Measurements from ENCODE around the gene E2F4.
A peak's percentile ranks its signal among the peaks of the same experiment; 100 is the strongest.

E2F4 gene

DNA sequence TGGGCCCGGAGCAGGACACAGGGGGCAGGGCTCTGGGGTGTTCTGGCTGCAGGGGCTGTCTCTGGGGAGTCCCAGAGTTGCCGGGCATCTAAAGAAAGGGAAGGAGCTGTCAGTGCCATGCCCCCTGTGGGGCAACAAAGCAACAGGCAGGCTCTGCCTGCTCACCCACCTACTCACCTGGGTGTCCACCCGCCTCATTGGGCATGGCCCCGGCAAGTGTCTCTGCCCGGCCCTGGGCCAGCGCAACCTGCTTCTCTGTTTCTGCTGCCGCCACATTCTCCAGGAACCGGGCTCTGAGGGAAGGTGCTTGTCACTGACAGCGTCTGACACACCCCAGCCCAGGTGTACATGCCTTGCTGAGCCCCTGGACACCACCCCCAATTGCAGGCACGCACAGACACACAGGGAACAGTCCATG is 42.2 kb downstream of the E2F4 start:
- DNase-seq (ENCODE audit: low read depth in 1 of 2, low spot score in 1 of 2): no peak
- in situ Hi-C loops (cut with HindIII; ENCODE audit: low pct_unique_long_range_greater_than_20kb, low sequenced_read_pairs): no loop called here

DNA sequence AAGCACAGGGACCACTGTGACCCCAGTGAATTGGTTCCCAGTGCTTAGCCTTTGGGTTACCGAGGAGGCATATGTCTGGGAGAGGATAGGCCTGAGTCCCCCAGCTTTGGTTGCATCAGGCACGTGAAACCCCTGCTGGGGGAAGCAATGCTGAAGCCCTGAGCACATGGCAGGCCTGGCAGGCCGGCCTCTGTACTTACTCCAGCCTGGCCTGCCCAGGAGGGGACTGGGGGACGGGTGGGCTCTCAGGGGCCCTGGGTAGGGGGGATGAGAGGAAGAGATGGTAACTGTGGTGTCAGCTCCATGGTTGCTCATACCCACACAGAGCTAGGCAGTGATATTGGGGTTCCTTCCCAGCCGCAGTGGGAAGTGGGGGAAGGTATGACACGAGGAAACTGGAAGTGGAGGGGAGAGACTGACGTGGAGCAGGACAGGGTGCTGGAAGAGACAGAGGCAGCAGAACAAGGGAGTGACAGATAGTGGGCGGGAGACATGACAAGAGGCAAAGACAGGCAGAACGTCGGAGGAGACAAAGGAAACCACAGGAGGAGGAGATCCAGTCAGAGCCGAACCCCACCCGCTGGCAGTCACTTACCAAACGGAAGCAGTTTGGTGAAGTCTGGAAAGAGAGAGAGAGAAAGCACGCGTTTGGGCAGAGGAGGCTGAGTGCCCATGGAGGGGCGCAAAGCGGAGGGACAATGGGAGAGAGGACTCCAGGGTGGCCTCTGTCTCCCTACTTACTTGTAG is 44.0 kb downstream of the E2F4 start:
- in situ Hi-C loops (cut with HindIII; ENCODE audit: low pct_unique_long_range_greater_than_20kb, low sequenced_read_pairs): no loop called here
- no peak for DNase-seq (ENCODE audit: low read depth in 1 of 2, low spot score in 1 of 2)
- TF ChIP-seq JUND (IDR thresholded peaks at IDR 0.05; ENCODE audit: low read depth): no peak

More for the DNA sequence above, 42.2 kb downstream of the E2F4 start:
- no peak for TF ChIP-seq JUND (IDR thresholded peaks at IDR 0.05; ENCODE audit: low read depth)

DNA sequence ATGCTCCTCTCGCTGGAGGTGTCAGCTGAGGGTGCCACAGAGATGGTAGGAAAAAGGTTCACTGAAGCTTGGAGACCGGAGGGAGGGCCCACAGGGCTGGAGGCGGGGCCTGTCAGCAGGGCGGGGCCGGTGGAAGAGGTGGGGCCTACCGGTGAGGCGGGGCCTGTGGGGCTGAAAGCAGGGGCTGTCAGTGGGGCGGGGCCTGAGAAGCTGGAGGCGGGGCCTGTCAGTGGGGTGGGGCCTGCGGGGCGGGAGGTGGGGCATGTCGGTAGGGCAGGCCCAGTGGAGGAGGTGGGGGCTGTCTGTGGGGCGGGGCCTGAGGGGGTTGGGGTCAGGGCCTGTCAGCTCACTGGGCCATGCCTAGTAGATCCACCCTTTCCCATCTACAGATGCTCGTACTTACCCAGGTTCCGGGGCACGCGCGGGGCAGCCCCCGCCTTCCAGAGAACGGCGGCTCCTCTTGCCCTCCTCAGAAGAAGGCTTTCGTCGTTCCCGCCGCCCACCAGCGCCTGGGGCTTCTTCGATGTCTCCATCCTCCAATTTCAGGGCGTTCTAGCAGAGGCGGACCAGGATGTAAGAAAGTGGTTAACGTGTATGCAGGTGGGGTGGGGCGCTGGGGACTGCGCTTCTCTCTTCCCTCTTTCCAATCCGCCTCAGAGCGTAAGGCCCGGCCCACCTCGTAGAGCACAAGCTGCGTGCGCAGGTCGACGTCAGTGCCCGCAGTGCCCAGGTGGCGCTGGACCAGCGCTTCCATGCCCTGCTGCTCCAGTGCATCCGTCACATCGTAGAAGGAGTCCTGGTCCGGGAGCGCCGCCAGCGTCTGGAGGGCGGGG is 44.8 kb downstream of the E2F4 start:
- no peak for TF ChIP-seq JUND (IDR thresholded peaks at IDR 0.05; ENCODE audit: low read depth)
- in situ Hi-C loops (cut with HindIII; ENCODE audit: low pct_unique_long_range_greater_than_20kb, low sequenced_read_pairs): no loop called here
- DNase-seq (ENCODE audit: low read depth in 1 of 2, low spot score in 1 of 2): peak; percentile 72 to 92

DNA sequence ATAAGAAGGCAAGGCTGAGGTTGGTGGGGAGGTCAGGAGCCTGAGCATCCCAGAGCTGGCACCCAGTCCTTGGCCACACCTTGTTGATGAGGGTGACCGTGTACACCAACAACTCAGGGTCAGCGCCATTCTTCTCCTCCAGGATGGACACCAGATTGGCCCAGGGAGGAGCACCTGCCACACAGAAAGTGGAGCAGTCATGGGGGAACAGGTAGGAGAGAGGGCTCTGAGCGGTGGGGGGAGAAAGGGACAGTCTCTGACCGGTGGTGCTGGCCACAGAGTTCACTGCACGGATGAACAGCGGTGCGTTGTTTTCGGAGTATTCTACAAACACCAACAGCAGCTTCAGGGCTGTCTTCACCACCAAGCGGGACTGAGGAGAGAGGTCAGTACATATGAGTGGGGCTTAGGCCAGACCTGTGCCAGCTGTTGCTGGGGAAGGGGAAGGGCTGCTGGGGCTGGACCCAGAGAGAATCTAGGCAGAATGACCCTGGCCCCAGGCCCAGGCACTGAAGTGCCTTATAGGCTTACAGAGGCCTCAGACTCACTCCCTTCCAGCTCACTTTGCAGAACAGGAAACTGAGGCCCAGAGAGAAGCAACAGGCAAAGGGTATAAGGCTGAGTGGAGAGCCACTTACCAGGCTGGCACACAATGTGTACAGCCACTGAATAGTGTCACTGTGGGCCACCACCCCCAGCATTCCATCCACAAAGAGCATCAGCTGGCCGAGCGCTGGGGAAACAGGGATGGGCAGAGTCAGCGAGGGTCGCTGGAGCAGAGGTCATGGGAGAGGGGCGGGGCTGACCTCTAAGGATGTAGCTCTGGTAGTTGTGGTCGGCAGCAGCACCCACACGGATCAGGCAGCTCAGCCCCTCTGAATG is 45.7 kb downstream of the E2F4 start:
- in situ Hi-C loops (cut with HindIII; ENCODE audit: low pct_unique_long_range_greater_than_20kb, low sequenced_read_pairs): no loop called here

DNA sequence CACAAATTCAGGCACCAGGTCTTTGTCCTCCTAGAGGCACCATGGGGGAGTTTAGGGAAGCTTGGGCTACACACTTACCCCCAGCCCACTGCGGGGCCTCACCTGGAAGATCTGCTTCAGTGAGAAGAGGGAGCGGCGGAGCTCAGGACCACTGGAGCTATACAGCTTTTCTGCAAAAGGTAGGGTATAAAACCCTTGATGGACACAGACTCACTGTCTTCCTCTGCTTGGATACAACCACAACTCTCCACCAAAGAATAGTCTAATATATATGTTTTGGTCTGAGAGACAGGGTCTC is 46.3 kb downstream of the E2F4 start:
- TF ChIP-seq JUND (IDR thresholded peaks at IDR 0.05; ENCODE audit: low read depth): no peak
- in situ Hi-C loops (cut with HindIII; ENCODE audit: low pct_unique_long_range_greater_than_20kb, low sequenced_read_pairs): no loop called here
- no peak for DNase-seq (ENCODE audit: low read depth in 1 of 2, low spot score in 1 of 2)

More for the DNA sequence above, 45.7 kb downstream of the E2F4 start:
- TF ChIP-seq JUND (IDR thresholded peaks at IDR 0.05; ENCODE audit: low read depth): no peak
- DNase-seq (ENCODE audit: low read depth in 1 of 2, low spot score in 1 of 2): no peak

DNA sequence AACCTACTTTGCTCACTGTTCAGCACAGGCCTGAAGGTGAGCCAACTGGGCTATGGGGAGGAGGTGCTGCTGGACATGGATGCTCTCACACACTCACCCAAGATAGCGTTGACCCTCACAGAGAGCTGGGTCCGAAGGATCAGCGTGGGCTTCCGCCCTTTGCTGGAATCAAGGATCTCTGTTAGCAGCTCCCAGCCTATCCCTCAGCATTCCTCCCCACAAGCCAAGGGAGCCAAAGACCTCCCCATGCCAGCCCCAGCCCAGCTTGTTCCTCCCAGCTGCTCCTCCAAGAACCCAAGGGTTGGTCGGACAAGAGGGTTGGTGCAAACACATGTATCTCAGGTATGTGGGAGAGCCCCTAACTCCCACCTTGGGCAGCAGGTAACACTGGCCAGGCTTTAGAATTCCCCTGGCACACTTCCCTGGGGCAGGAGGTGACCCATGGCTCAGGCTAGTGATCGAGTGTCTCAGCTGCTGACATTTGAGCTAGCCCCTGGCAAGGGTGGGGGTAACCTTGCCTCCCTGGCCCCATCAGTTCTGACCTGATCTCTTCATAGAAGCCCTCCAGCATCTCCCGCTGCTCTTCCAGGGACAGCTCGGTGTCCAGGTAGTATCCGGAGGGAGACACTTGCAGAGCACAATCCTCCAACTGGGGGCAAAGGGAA is 47.0 kb downstream of the E2F4 start:
- no peak for DNase-seq (ENCODE audit: low read depth in 1 of 2, low spot score in 1 of 2)
- in situ Hi-C loops (cut with HindIII; ENCODE audit: low pct_unique_long_range_greater_than_20kb, low sequenced_read_pairs): no loop called here
- no peak for TF ChIP-seq JUND (IDR thresholded peaks at IDR 0.05; ENCODE audit: low read depth)

DNA sequence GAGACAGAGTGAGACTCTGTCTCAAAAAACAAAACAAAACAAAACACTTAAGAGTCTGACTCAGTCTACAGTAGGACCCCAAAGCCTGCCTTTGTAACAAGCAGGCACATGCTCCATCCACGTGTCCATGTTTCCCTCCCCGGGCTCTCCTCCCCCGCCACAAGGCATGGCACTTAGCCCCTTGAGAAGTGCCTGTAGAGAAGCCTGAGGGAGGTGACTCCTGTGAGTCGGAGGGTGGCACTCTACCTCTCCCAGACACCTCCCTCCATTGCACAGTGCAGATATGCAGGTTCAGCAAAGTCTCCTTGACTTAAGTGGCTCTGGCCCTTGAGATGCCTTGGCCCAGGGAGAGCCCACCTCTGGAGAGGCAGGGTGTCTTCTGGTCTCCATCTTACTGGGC is 48.6 kb downstream of the E2F4 start:
- DNase-seq (ENCODE audit: low read depth in 1 of 2, low spot score in 1 of 2): no peak
- TF ChIP-seq JUND (IDR thresholded peaks at IDR 0.05; ENCODE audit: low read depth): no peak

DNA sequence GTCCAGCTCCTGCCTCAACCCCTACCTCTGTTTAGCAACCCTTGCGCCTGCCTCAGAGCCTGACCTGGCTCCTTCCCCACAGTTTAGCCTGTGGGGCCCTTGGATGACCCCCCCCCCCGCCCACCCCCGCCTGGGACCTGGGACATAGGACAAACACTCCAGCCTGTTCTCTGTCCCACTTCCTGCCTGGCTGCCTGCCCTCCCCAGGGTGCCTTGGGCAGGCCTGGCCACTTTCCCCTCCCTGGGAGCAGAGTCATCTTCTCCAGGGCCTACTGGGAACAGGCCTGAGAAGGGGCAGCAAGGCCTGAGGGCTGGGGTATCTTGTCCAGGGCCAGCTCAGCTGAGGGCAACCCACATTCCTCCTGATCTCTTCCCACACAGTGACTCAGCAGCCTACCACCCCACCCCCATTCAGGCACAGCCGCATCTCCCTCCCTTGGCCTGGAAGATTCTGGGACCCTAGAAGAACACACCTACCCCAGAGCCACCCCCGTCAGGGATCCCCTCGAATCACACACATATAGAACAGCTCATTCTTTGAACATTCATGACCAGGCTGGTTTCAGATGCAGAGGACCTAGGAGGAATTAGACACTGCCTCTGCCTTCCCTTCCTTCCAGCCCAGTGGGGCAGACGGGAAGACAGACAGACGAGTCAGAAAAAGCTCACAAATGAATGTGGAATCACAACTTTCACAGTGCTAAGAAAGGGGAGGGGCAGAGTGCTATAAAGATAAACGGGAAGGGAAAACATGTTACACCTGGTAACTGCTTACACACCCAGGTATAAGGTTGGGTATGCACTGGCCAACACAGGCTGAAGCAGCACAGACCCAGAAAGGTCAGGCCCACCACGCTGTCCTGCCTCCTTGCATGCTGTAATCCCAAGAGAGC is 49.3 kb downstream of the E2F4 start:
- no peak for TF ChIP-seq JUND (IDR thresholded peaks at IDR 0.05; ENCODE audit: low read depth)
- in situ Hi-C loops (cut with HindIII; ENCODE audit: low pct_unique_long_range_greater_than_20kb, low sequenced_read_pairs): no loop called here
- peak; percentile 58 to 83 for DNase-seq (ENCODE audit: low read depth in 1 of 2, low spot score in 1 of 2)

More for the DNA sequence above, 48.6 kb downstream of the E2F4 start:
- in situ Hi-C loops (cut with HindIII; ENCODE audit: low pct_unique_long_range_greater_than_20kb, low sequenced_read_pairs): no loop called here

DNA sequence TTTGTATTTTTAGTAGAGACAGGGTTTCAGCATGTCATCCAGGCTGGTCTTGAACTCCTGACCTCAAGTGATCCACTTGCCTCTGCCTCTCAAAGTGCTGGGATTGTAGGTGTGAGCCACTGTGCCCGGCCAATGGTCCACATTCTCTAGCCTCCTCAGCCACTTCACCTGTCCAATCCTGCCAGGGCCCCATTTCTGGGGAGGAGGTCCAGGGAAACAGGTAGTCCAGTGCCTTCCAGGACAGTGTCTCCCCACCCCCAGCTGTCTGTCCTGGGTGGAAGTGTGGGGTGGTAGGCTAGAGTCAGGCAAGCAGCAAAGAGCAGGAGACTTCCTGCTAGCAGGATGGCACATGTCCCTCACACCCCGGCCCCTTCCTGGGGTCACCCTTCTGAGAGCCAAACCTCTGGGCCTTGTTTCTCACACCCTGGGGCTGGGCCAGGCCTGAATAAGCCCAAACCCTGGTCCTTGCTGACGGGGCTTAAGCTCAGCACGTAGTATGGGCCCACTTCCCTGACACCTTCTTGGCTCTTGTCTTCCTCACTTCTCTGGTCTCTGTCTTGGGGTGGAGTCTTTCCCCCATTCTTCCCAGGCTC is 50.3 kb downstream of the E2F4 start:
- DNase-seq (ENCODE audit: low read depth in 1 of 2, low spot score in 1 of 2): no peak
- in situ Hi-C loops (cut with HindIII; ENCODE audit: low pct_unique_long_range_greater_than_20kb, low sequenced_read_pairs): no loop called here
- TF ChIP-seq JUND (IDR thresholded peaks at IDR 0.05; ENCODE audit: low read depth): no peak

DNA sequence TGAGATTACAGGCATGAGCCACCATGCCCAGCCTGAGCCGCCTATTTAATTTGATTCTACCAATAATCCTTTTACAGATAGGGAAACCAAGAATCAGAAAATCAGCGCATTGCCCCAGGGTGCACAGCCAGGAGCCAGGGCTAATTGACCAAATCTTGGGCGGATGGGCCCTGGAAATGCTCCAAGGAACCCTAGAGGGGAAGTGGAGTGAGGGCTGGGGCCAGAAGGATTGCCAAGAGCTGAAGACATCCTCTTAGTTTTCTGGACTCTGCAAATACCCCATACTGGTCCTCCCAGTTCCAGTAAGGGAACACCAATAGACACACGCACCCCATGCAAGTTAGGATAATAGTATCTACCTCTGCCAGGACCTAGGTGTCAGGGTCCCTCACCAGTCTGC is 51.5 kb downstream of the E2F4 start:
- in situ Hi-C loops (cut with HindIII; ENCODE audit: low pct_unique_long_range_greater_than_20kb, low sequenced_read_pairs): no loop called here
- no peak for TF ChIP-seq JUND (IDR thresholded peaks at IDR 0.05; ENCODE audit: low read depth)
- DNase-seq (ENCODE audit: low read depth in 1 of 2, low spot score in 1 of 2): peak in 1 of 2 experiments; percentile 81
